HS-5 (cell line): ENCODE results near the gene NCKAP5.

Experiments used
- DNase-seq: peaks from one replicate; pipeline ENCODE4 v3.0.0-alpha.2; 2012; ENCODE audit warnings: low read depth

The NCKAP5 gene

GRCh38 chr2:132941296-132942020 lies 626.8 kb downstream of the NCKAP5 start:
- DNase-seq: no peak

- DNase-seq: no peak
These were observed 630.6 kb downstream of the NCKAP5 start for GRCh38 chr2:132937629-132938028.

- DNase-seq: no peak
These were observed 631.5 kb downstream of the NCKAP5 start for GRCh38 chr2:132936791-132937190.

- peak; percentile 2 for DNase-seq
These were observed 632.0 kb downstream of the NCKAP5 start for GRCh38 chr2:132936261-132936660.

GRCh38 chr2:132929786-132930185 lies 638.5 kb downstream of the NCKAP5 start:
- DNase-seq: no peak

- no peak for DNase-seq
These were observed 644.5 kb downstream of the NCKAP5 start for GRCh38 chr2:132923787-132924186.

- DNase-seq: no peak
These were observed 652.3 kb downstream of the NCKAP5 start for GRCh38 chr2:132915812-132916549.

GRCh38 chr2:132911726-132912724 lies 656.2 kb downstream of the NCKAP5 start:
- DNase-seq: no peak

- no peak for DNase-seq
These were observed 657.8 kb downstream of the NCKAP5 start for GRCh38 chr2:132910432-132910831.

GRCh38 chr2:132909427-132909826 lies 658.8 kb downstream of the NCKAP5 start:
- DNase-seq: peak; percentile 61

- DNase-seq: no peak
These were observed 664.0 kb downstream of the NCKAP5 start for GRCh38 chr2:132904142-132904842.

GRCh38 chr2:132902626-132903025 lies 665.6 kb downstream of the NCKAP5 start:
- no peak for DNase-seq

- DNase-seq: no peak
These were observed 666.6 kb downstream of the NCKAP5 start for GRCh38 chr2:132901661-132902060.

GRCh38 chr2:132897111-132897510 lies 671.2 kb downstream of the NCKAP5 start:
- no peak for DNase-seq

GRCh38 chr2:132896073-132896472 lies 672.2 kb downstream of the NCKAP5 start:
- no peak for DNase-seq

- DNase-seq: no peak
These were observed 676.8 kb downstream of the NCKAP5 start for GRCh38 chr2:132891498-132891897.

GRCh38 chr2:132886574-132886973 lies 681.7 kb downstream of the NCKAP5 start:
- no peak for DNase-seq

- no peak for DNase-seq
These were observed 683.6 kb downstream of the NCKAP5 start for GRCh38 chr2:132884705-132885104.

GRCh38 chr2:132884292-132884691 lies 684.0 kb downstream of the NCKAP5 start:
- DNase-seq: no peak

- DNase-seq: no peak
These were observed 684.8 kb downstream of the NCKAP5 start for GRCh38 chr2:132883430-132883829.

- DNase-seq: no peak
These were observed 686.7 kb downstream of the NCKAP5 start for GRCh38 chr2:132881546-132881945.

- no peak for DNase-seq
These were observed 690.3 kb downstream of the NCKAP5 start for GRCh38 chr2:132877923-132878322.
